MM.1S (cell line): ENCODE measurements around the gene ARMC2.

Source experiments
- DNase-seq: peaks from one replicate; pipeline ENCODE4 v3.0.0-alpha.2; 2015
- H2AFZ ChIP-seq: fragments of 300-600 bp; sonication (generic); 2 replicates; pipeline ENCODE4 v1.6.0; 2016; ENCODE audit warnings: antibody characterized with exemption, low read length
- H3F3A ChIP-seq: fragments of 300-600 bp; sonication (generic); 2 replicates; pipeline ENCODE4 v1.6.1; 2016; ENCODE audit warnings: mild to moderate bottlenecking, antibody characterized with exemption, low read length, moderate library complexity, mixed read lengths; ENCODE audit not compliant: insufficient read depth
- H3K27ac ChIP-seq: fragments of 300-600 bp; sonication (generic); 2 replicates; pipeline ENCODE4 v1.5.1; 2016; ENCODE audit warnings: mild to moderate bottlenecking, low read length
- H3K27me3 ChIP-seq: fragments of 300-600 bp; sonication (generic); replicated peaks from 2 replicates; pipeline ENCODE4 v1.6.0; 2016; ENCODE audit warnings: low read length; ENCODE audit not compliant: insufficient read depth
- H3K36me3 ChIP-seq: fragments of 300-600 bp; sonication (generic); replicated peaks from 2 replicates; pipeline ENCODE4 v1.6.1; 2016; ENCODE audit warnings: mild to moderate bottlenecking, low read length, mixed read lengths; ENCODE audit not compliant: insufficient read depth
- H3K4me1 ChIP-seq: fragments of 300-600 bp; sonication (generic); 2 replicates; pipeline ENCODE4 v1.6.1; 2016; ENCODE audit warnings: low read length, mixed read lengths
- H3K4me2 ChIP-seq: fragments of 300-600 bp; sonication (generic); 2 replicates; pipeline ENCODE4 v1.6.0; 2016; ENCODE audit warnings: low read depth, low read length
- H3K4me3 ChIP-seq: fragments of 300-600 bp; sonication (generic); 2 replicates; pipeline ENCODE4 v1.5.1; 2016; ENCODE audit warnings: low read length, mixed read lengths
- H3K79me2 ChIP-seq: fragments of 300-600 bp; sonication (generic); 2 replicates; pipeline ENCODE4 v1.6.1; 2016; ENCODE audit warnings: mixed run types, low read length, mixed read lengths
- H3K9ac ChIP-seq: fragments of 300-600 bp; sonication (generic); 2 replicates; pipeline ENCODE4 v1.6.1; 2016; ENCODE audit warnings: low read length, mixed read lengths
- H3K9me2 ChIP-seq: fragments of 300-600 bp; sonication (generic); replicated peaks from 2 replicates; pipeline ENCODE4 v1.6.1; 2016; ENCODE audit warnings: mild to moderate bottlenecking, low read length, mixed read lengths; ENCODE audit not compliant: insufficient read depth
- H3K9me3 ChIP-seq: fragments of 300-600 bp; sonication (generic); replicated peaks from 2 replicates; pipeline ENCODE4 v1.6.1; 2016; ENCODE audit warnings: mild to moderate bottlenecking, low read length, mixed read lengths; ENCODE audit not compliant: insufficient read depth
- H4K20me1 ChIP-seq: fragments of 300-600 bp; sonication (generic); 2 replicates; pipeline ENCODE4 v1.6.1; 2016; ENCODE audit warnings: mild to moderate bottlenecking, low read length, moderate library complexity, mixed read lengths; ENCODE audit not compliant: insufficient read depth
- EZH2 ChIP-seq: fragments of 300-600 bp; sonication (generic); optimal IDR thresholded peaks from 2 replicates; pipeline ENCODE3; 2017; ENCODE audit warnings: low read depth, mild to moderate bottlenecking, antibody characterized with exemption, low read length, mixed read lengths
- EZH2phosphoT487 ChIP-seq: fragments of 300-600 bp; sonication (generic); IDR thresholded peaks from 2 replicates; pipeline ENCODE4 v1.6.1; 2018; ENCODE audit warnings: antibody characterized with exemption, low read length
- TF ChIP-seq, protein P1 (sequence below): fragments of 300-600 bp; sonication (generic); IDR thresholded peaks from 2 replicates; pipeline ENCODE4 v1.5.1; 2016; ENCODE audit warnings: antibody characterized with exemption, low read length, mixed read lengths

ARMC2 gene

DNA sequence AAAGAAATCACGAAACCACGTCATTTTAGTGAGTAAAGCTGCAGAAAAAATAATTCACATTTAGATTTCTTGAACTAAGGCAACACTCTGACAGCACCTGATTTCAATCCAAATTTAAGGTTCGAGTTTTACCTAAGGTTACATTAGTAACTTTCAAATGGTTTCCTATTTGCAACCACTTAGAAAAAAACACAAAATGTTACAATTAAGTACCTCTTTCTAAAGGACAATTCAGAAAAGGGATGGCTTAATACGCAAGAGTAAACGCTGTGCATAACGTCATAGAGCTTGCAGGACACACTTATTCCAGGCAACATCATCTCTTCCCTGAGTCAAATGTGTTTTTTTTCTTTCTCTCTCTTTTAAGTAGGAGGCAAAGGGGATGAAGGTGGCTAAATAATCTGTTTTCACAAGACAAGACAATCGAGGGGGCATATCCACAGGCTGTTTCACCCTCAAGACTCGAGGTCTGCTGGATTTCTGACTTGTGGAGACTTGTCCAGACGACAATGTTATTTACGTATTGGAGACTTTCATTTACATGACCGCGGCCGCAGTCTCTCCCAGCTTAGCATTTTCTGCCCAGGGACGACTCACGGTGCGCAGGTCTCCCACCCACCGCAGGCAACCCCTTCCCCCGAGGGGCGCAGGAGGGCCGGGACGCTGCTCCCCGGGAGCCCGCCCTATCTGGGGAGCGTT, 160.5 kb downstream of the ARMC2 start:
- H3F3A ChIP-seq = peaks cover 13% of the 10 kb centered on the region; the same call in 1 of the 2 replicates
- no peaks in the 10 kb centered on the region; the same call in 1 of the 2 replicates for H4K20me1 ChIP-seq
- H3K36me3 ChIP-seq = no peaks in the 10 kb centered on the region
- H3K79me2 ChIP-seq = peaks cover 87% of the 10 kb centered on the region
- no peaks in the 10 kb centered on the region for H3K27me3 ChIP-seq
- H3K9me3 ChIP-seq = no peaks in the 10 kb centered on the region
- peak; percentile 57 for DNase-seq
- no peak for TF ChIP-seq EZH2phosphoT487
- TF ChIP-seq, protein P1, sequence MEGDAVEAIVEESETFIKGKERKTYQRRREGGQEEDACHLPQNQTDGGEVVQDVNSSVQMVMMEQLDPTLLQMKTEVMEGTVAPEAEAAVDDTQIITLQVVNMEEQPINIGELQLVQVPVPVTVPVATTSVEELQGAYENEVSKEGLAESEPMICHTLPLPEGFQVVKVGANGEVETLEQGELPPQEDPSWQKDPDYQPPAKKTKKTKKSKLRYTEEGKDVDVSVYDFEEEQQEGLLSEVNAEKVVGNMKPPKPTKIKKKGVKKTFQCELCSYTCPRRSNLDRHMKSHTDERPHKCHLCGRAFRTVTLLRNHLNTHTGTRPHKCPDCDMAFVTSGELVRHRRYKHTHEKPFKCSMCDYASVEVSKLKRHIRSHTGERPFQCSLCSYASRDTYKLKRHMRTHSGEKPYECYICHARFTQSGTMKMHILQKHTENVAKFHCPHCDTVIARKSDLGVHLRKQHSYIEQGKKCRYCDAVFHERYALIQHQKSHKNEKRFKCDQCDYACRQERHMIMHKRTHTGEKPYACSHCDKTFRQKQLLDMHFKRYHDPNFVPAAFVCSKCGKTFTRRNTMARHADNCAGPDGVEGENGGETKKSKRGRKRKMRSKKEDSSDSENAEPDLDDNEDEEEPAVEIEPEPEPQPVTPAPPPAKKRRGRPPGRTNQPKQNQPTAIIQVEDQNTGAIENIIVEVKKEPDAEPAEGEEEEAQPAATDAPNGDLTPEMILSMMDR = no peak
- H3K9ac ChIP-seq = peak overlapping the region; percentile 80
- H3K27ac ChIP-seq = peak overlapping the region; percentile 36; the same call in 1 of the 2 replicates
- peak overlapping the region; percentile 14; the same call in 1 of the 2 replicates for H2AFZ ChIP-seq
- H3K4me1 ChIP-seq = peaks cover 13% of the 10 kb centered on the region
- no peaks in the 10 kb centered on the region for H3K9me2 ChIP-seq
- H3K4me2 ChIP-seq = peak overlapping the region; percentile 51
- peak overlapping the region; percentile 76 for H3K4me3 ChIP-seq

DNA sequence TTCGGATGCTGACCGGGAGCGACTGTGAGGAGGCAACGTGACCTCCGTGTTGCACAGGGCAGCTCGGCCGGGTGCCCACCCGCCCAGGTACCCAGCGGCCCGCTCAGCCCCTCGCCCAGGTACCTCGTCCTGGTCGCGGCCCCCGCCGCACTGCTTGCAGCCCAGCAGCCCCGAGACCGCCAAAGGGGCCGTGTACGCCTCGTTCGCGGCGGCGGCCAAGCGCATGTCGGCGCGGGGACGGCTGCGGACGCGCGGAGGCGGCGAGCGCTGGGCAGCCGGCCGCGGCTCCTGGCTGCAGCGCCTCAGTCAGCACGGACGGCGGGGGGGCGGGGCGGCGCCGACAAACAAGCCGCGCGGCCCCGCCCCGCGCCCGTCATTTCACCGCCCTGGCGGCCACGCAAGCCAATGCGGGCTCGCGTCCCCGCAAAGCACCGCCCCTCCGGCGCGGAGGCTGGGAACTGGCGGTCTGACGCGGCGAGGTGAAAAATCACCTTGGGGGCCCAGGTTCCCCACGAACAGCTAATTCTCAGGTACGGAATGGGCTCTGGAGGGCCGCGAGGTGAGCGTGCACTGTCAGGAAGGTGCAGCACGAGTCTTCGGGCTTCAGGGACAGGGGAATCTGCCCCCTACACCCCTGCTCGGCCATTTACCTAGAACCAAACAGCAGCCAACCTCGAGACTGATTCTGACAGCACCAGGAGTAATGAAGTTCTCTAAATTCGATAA, 161.2 kb downstream of the ARMC2 start:
- H3K4me1 ChIP-seq = peaks cover 18% of the 10 kb centered on the region
- H3K27ac ChIP-seq = peak overlapping the region; percentile 75
- H4K20me1 ChIP-seq = no peaks in the 10 kb centered on the region; the same call in 1 of the 2 replicates
- no peaks in the 10 kb centered on the region for H3K9me2 ChIP-seq
- peaks cover 84% of the 10 kb centered on the region for H3K79me2 ChIP-seq
- peaks cover 13% of the 10 kb centered on the region; the same call in 1 of the 2 replicates for H3F3A ChIP-seq
- peak overlapping the region; percentile 76 for H3K4me3 ChIP-seq
- TF ChIP-seq EZH2 (no peak), EZH2phosphoT487 (no peak)
- TF ChIP-seq, protein P1 = no peak
- H2AFZ ChIP-seq = peak overlapping the region; percentile 14
- no peaks in the 10 kb centered on the region for H3K36me3 ChIP-seq
- peak overlapping the region; percentile 93 for H3K4me2 ChIP-seq
- no peaks in the 10 kb centered on the region for H3K27me3 ChIP-seq
- H3K9me3 ChIP-seq = no peaks in the 10 kb centered on the region
- H3K9ac ChIP-seq = peak overlapping the region; percentile 80
- peak; percentile 90 for DNase-seq

DNA sequence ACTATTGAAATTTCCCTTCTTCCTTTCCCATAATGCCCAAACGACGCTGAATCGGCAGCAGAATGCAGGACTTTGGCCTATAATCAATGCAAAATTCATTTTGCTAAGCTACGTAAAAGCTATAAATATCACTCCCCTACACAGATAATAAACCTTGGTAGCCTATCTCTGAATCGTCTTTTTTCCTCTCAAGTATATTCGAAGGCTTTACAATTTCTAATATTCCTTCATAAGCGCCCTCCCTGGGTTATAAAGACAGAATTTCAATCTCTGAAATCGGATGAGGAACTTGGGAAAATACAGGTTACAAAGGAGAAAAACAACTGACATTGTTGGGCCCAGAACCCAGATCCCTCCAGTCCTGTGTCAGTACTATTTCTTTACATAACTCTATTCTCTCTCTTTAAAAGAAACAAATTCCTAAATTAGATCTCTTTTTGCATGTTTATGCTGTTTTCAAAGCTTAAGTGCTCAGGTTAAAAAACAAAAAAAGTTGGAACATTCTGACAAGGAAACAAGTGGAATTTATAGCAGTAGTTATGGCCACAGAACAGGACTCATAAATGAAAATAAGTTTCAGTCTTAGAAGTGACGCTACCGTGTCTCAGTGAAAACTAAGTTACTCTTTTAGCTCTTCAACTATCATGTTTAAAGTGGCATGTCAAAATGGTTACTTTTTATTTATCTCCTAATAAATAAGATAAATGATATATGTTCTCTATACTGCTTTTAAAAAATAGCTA, 161.9 kb downstream of the ARMC2 start:
- peak overlapping the region; percentile 67 for H3K4me3 ChIP-seq
- H3K9ac ChIP-seq = peak overlapping the region; percentile 73
- no peaks in the 10 kb centered on the region for H3K9me2 ChIP-seq
- H3K27me3 ChIP-seq = no peaks in the 10 kb centered on the region
- peaks cover 18% of the 10 kb centered on the region for H3K4me1 ChIP-seq
- DNase-seq = peak; percentile 9
- peaks cover 78% of the 10 kb centered on the region for H3K79me2 ChIP-seq
- peak overlapping the region; percentile 13; the same call in 1 of the 2 replicates for H2AFZ ChIP-seq
- no peaks in the 10 kb centered on the region for H3K9me3 ChIP-seq
- peak overlapping the region; percentile 93 for H3K4me2 ChIP-seq
- TF ChIP-seq EZH2 (no peak), EZH2phosphoT487 (no peak)
- TF ChIP-seq, protein P1 = no peak
- no peaks in the 10 kb centered on the region for H3K36me3 ChIP-seq
- peak overlapping the region; percentile 75 for H3K27ac ChIP-seq
- no peaks in the 10 kb centered on the region; the same call in 1 of the 2 replicates for H4K20me1 ChIP-seq
- peaks cover 13% of the 10 kb centered on the region; the same call in 1 of the 2 replicates for H3F3A ChIP-seq
